ENCODE data around the gene CEP131.

CEP131 gene

GRCh38 chr17:81247339-81247990 is 24.7 kb upstream of the CEP131 start:
- no peak for DNase-seq (ENCODE audit: low read depth)
- TF ChIP-seq, protein P1, sequence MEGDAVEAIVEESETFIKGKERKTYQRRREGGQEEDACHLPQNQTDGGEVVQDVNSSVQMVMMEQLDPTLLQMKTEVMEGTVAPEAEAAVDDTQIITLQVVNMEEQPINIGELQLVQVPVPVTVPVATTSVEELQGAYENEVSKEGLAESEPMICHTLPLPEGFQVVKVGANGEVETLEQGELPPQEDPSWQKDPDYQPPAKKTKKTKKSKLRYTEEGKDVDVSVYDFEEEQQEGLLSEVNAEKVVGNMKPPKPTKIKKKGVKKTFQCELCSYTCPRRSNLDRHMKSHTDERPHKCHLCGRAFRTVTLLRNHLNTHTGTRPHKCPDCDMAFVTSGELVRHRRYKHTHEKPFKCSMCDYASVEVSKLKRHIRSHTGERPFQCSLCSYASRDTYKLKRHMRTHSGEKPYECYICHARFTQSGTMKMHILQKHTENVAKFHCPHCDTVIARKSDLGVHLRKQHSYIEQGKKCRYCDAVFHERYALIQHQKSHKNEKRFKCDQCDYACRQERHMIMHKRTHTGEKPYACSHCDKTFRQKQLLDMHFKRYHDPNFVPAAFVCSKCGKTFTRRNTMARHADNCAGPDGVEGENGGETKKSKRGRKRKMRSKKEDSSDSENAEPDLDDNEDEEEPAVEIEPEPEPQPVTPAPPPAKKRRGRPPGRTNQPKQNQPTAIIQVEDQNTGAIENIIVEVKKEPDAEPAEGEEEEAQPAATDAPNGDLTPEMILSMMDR (IDR thresholded peaks at IDR 0.05; ENCODE audit: insufficient read depth, low read depth, low read length, missing control alignments) = no peak
- H3K4me3 ChIP-seq (ENCODE audit: low read length) = no peak overlapping the region

DNA sequence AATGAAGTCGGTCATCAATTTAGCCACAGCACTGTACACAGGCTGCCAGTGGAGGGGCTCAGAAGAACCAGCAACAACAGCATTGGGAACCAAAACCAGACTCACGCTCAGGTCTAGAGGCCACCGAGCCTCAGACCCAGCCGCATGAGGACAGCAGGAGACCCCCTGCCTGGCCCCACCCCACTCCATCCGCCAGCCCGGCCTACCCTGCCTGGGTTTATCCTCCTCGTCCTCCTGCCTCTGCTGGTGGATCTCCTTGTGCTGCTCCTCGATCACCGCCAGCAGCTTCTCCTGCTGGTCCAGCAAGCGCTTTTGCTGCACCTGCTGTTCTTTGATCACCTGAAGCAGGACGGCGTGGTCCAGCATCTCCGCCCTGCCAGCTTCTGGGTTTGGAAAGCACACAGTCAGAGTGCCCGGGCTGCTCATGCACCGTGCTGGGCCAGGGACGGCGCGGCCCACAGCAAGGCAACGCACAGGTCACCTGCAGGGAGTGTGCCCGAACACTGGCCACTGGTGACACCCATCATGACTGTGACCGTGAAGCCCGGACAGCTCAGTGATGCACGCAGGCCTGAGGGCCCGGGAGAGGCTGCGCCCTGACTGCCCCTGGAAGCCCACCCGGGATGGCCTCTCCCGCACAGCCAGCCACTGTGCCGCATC is 24.0 kb upstream of the CEP131 start:
- TF ChIP-seq, protein P1 (IDR thresholded peaks at IDR 0.05; ENCODE audit: insufficient read depth, low read depth, low read length, missing control alignments) = no peak
- DNase-seq (ENCODE audit: low read depth) = no peak

GRCh38 chr17:81246343-81246670 is 23.5 kb upstream of the CEP131 start:
- TF ChIP-seq, protein P1 (IDR thresholded peaks at IDR 0.05; ENCODE audit: insufficient read depth, low read depth, low read length, missing control alignments) = no peak

More for the DNA sequence above, 24.0 kb upstream of the CEP131 start:
- H3K4me3 ChIP-seq (ENCODE audit: low read length) = no peak overlapping the region

DNA sequence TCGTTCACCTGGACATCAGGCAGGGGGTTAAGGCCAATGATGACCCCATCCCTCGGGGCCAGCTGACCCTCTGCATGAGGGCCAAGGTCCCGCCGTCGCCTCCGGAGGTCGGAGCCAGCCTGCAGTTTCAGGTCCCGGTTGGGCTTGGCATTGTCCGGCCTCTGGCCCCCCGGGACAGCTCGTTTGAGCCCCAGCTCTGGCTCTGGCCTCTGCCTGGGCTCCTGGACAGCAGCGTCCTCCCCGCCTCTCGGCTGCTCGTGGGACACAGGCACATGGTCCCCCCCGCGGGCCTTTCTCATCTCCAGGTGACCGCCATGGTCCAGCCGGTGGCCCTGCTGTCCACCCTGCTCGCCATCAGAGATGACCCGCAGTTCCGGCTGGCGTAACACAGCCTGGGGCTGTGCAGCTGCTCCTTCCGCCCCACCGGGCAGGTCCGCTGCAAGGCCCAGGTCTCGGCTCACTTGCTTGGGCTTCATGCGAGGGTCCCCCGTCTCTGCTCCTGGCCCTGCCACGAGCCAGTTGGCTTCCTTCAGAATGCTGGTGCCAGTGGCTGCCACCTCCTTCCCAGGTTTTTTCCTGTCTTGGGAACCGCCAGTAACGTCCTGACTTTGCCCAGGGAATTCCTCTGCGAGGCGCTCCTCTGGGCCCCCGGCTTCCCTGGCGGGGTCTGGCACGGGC is 23.0 kb upstream of the CEP131 start:
- H3K4me3 ChIP-seq (ENCODE audit: low read length) = no peak overlapping the region
- DNase-seq (ENCODE audit: low read depth) = no peak
- TF ChIP-seq, protein P1 (IDR thresholded peaks at IDR 0.05; ENCODE audit: insufficient read depth, low read depth, low read length, missing control alignments) = no peak

More at GRCh38 chr17:81246343-81246670, 23.5 kb upstream of the CEP131 start:
- H3K4me3 ChIP-seq (ENCODE audit: low read length) = no peak overlapping the region
- DNase-seq (ENCODE audit: low read depth) = no peak

DNA sequence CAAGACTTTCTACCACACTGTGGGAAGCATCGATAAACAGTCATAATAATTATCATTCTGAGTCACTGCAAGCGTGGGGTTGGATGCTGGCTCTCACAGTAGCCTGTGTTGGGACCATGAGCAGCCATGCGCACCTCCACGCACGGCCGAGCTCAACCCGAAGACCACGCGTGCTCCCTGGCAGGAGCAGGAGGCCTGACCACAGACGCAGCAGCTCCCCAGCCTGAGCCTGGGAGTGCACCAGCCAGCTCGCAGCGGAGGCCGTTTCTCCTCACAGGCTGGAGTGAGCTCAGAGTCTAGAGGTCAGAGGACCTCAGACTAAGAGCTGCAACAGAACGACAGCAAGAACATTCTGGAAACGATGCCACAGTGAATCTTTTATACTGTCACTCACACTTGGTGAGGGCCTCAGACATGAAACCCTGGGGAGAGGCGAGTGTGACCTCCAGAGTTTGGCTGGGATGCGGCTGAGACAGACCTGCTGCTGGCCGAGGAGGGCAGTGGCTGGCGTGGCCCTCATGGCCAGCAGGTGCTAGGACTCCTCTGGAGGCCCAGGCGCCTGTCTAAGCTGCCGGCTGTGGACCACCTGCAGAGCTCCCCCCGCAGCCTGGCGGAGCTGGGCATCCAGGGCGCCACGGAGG is 22.4 kb upstream of the CEP131 start:
- no peak for DNase-seq (ENCODE audit: low read depth)
- TF ChIP-seq, protein P1 (IDR thresholded peaks at IDR 0.05; ENCODE audit: insufficient read depth, low read depth, low read length, missing control alignments) = no peak
- H3K4me3 ChIP-seq (ENCODE audit: low read length) = no peak overlapping the region

- H3K4me3 ChIP-seq (ENCODE audit: low read length) = no peak overlapping the region
- DNase-seq (ENCODE audit: low read depth) = no peak
- TF ChIP-seq, protein P1 (IDR thresholded peaks at IDR 0.05; ENCODE audit: insufficient read depth, low read depth, low read length, missing control alignments) = no peak
Measured at GRCh38 chr17:81244358-81245023, 21.7 kb upstream of the CEP131 start.

All from epithelial cell of esophagus (primary cell).